Measurements from ENCODE around the gene TRAF3IP3. TPM values are rescaled to one million over a fixed set of nuclear protein-coding genes. Genes with fewer than 3 reads are reported as not detected.

Gene TRAF3IP3
- total RNA-seq, 1 experiment from 2014 or later: not detected

DNA sequence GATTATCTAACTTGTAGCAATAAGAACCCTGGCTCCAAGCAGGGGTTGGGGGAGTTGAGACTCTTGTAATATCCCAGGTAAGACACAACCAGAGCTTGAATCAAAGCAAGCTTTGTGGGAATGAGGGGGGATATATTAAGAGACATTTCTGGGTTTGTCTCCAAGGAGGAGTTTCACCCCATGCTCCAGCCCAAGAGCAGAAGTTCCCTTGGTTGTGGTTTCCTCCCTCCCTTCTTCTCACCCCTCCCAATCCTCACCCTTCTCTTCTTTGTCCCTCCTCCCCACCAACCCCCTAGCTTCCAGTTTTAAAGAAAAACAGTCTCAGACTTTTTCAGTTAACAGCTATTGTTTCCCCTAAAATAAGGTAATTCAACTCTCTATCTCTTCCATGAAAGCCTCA, 11.9 kb downstream of the TRAF3IP3 start:
- no peak overlapping the region for H4K8ac ChIP-seq (replicated peaks; ENCODE audit: insufficient read length, low read depth, low read length)
- no peak overlapping the region for H2AK5ac ChIP-seq (ENCODE audit: insufficient read length, low read length)
- no peak overlapping the region for H2BK5ac ChIP-seq (ENCODE audit: insufficient read length, low read length)
- no peak overlapping the region for H4K5ac ChIP-seq (ENCODE audit: insufficient read length, low read depth, low read length)
- H3K79me1 ChIP-seq (ENCODE audit: insufficient read depth, low read depth, low read length, poor library complexity, severe bottlenecking): no peaks in the 10 kb centered on the region
- no peak overlapping the region for H3K56ac ChIP-seq (ENCODE audit: insufficient read length, low read depth, low read length)
- no peak overlapping the region for H2BK20ac ChIP-seq (ENCODE audit: low read depth, low read length, poor library complexity, severe bottlenecking)
- H4K20me1 ChIP-seq (ENCODE audit: control insufficient read depth, insufficient read depth, insufficient read length): peaks cover 3% of the 10 kb centered on the region
- H3K4me2 ChIP-seq (ENCODE audit: insufficient read depth, insufficient read length, low read length): no peak overlapping the region
- H3K4ac ChIP-seq (ENCODE audit: low read depth, low read length): no peak overlapping the region
- no peak overlapping the region for H2BK15ac ChIP-seq (ENCODE audit: low read depth, low read length)
- no peak overlapping the region for H4K91ac ChIP-seq (ENCODE audit: insufficient read length, low read depth, low read length)
- no peak overlapping the region for H3T11ph ChIP-seq (ENCODE audit: low read length)
- no peaks in the 10 kb centered on the region for H3K27me3 ChIP-seq (ENCODE audit: insufficient read depth, low read length)
- no peak overlapping the region for H2BK12ac ChIP-seq (ENCODE audit: insufficient read length, low read depth, low read length)
- TF ChIP-seq, protein P1, sequence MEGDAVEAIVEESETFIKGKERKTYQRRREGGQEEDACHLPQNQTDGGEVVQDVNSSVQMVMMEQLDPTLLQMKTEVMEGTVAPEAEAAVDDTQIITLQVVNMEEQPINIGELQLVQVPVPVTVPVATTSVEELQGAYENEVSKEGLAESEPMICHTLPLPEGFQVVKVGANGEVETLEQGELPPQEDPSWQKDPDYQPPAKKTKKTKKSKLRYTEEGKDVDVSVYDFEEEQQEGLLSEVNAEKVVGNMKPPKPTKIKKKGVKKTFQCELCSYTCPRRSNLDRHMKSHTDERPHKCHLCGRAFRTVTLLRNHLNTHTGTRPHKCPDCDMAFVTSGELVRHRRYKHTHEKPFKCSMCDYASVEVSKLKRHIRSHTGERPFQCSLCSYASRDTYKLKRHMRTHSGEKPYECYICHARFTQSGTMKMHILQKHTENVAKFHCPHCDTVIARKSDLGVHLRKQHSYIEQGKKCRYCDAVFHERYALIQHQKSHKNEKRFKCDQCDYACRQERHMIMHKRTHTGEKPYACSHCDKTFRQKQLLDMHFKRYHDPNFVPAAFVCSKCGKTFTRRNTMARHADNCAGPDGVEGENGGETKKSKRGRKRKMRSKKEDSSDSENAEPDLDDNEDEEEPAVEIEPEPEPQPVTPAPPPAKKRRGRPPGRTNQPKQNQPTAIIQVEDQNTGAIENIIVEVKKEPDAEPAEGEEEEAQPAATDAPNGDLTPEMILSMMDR (conservative IDR thresholded peaks at IDR 0.05): no peak
- Mint-ChIP-seq H3K36me3 (ENCODE audit: insufficient read depth in 1 of 3, low read depth in 3 of 3) (no peaks in the 10 kb centered on the region; a peak in 1 of 7 replicates), H3K4me1 (peaks cover 0 to 6% of the 10 kb centered on the region in 2 experiments; a peak in 1 of 4 replicates), H3K27me3 (ENCODE audit: low read depth) (peaks cover 7% of the 10 kb centered on the region), H3K27ac (no peak overlapping the region; a peak in 1 of 7 replicates), H3K4me3 (no peak overlapping the region), H3K9me3 (no peaks in the 10 kb centered on the region; a peak in 1 of 5 replicates)
- no peak overlapping the region for H2BK120ac ChIP-seq (ENCODE audit: low read depth, low read length, poor library complexity, severe bottlenecking)
- DNase-seq: no peak
- no peaks in the 10 kb centered on the region for H3K9me3 ChIP-seq (ENCODE audit: control insufficient read depth, low read depth, low read length)
- H3K18ac ChIP-seq (ENCODE audit: insufficient read length, low read depth, low read length): no peak overlapping the region
- no peak overlapping the region for H3K14ac ChIP-seq (ENCODE audit: insufficient read depth, low read length)
- H3K23ac ChIP-seq (ENCODE audit: insufficient read length, low read depth, low read length): no peak overlapping the region
- H3K27ac ChIP-seq (ENCODE audit: insufficient read length, low read depth, low read length): no peak overlapping the region
- H3K4me1 ChIP-seq (ENCODE audit: insufficient read depth, low read length): no peaks in the 10 kb centered on the region
- no peaks in the 10 kb centered on the region for H3K79me2 ChIP-seq (ENCODE audit: insufficient read depth, low read length)
- no peak overlapping the region for H3K9ac ChIP-seq (ENCODE audit: extremely low read depth, insufficient read length, low read length)
- H3K23me2 ChIP-seq (ENCODE audit: insufficient read length, low read depth, low read length, poor library complexity, severe bottlenecking): no peaks in the 10 kb centered on the region
- H2AFZ ChIP-seq (ENCODE audit: low read length): no peak overlapping the region
